MM.1S (cell line): ENCODE measurements around the gene TMPRSS9.

Experiments
- CTCF ChIP-seq: fragments of 300-600 bp; sonication (generic); IDR thresholded peaks from 2 replicates; pipeline ENCODE4 v1.5.1; 2016; ENCODE audit warnings: antibody characterized with exemption, low read length, mixed read lengths
- EZH2 ChIP-seq: fragments of 300-600 bp; sonication (generic); optimal IDR thresholded peaks from 2 replicates; pipeline ENCODE3; 2017; ENCODE audit warnings: low read depth, mild to moderate bottlenecking, antibody characterized with exemption, low read length, mixed read lengths
- EZH2phosphoT487 ChIP-seq: fragments of 300-600 bp; sonication (generic); IDR thresholded peaks from 2 replicates; pipeline ENCODE4 v1.6.1; 2018; ENCODE audit warnings: antibody characterized with exemption, low read length

GRCh38 chr19:2329149-2329478 lies 31.0 kb upstream of the TMPRSS9 start:
- TF ChIP-seq CTCF (no peak), EZH2 (no peak), EZH2phosphoT487 (no peak)
